ENCODE results near the gene OR1A1. TPM values are rescaled to one million over a fixed set of nuclear protein-coding genes. Genes with fewer than 3 reads are reported as not detected.

Gene OR1A1
- total RNA-seq = not detected

GRCh38 chr17:3207367-3207766 is at the start of gene OR1A1:
Gene OR1A1, plus strand, starts transcription at chr17:3207667. Its CDS starts 7,954 bp downstream, at chr17:3215621.

GRCh38 chr17:3197219-3197618 is 10.2 kb upstream of the OR1A1 start, which contains the start of gene OR1A2:
Gene OR1A2, plus strand, starts transcription at chr17:3197519. Its CDS starts 0 bp downstream, at chr17:3197519.

Other genes with a start within 250 kb of the OR1A1 start
- gene OR1D5, start 144.1 kb upstream of the OR1A1 start, total RNA-seq = not detected
- not detected for gene OR1D2, start 103.2 kb upstream of the OR1A1 start, total RNA-seq
- not detected for gene OR1G1, start 80.1 kb upstream of the OR1A1 start, total RNA-seq
- gene OR1A2, start 10.1 kb upstream of the OR1A1 start, total RNA-seq = not detected
- gene OR3A1, start 90.7 kb downstream of the OR1A1 start, total RNA-seq = under 1 TPM in 1 of 2 donors, not detected in 1; 0.33 TPM
- under 1 TPM in 1 of 2 donors, not detected in 1; 0.67 TPM for gene OR3A2, start 178.6 kb downstream of the OR1A1 start, total RNA-seq
- under 1 TPM in 1 of 2 donors, not detected in 1; under 0.01 TPM for gene OR1E1, start 190.7 kb downstream of the OR1A1 start, total RNA-seq
- gene OR3A3, start 203.7 kb downstream of the OR1A1 start, total RNA-seq = not detected
- not detected for gene OR1E2, start 226.2 kb downstream of the OR1A1 start, total RNA-seq

Measured in melanocyte of skin (primary cell).